Aorta (tissue), 5 donors: ENCODE data around the gene TRPV4. TPM values are rescaled to one million over a fixed set of nuclear protein-coding genes. Genes with fewer than 3 reads are reported as not detected.

Source experiments
- ATAC-seq: fragments of 200-7000 bp; cut with Tn5 transposase; one replicate; pipeline ENCODE4 v1.9.1; 2022; ENCODE audit warnings: moderate library complexity; ENCODE audit not compliant: low FRiP score
- DNase-seq, 2 donors: peaks; one replicate each; pipeline ENCODE4 v3.0.0-alpha.2; 2020
- H3K27ac ChIP-seq, 2 donors: one replicate each; pipeline ENCODE4 v1.5.1; 2013; ENCODE audit warnings: low read length in 2 of 2, mild to moderate bottlenecking in 2 of 2, moderate library complexity in 2 of 2, control low read depth in 1 of 2, inconsistent platforms in 1 of 2, low read depth in 1 of 2
- H3K27me3 ChIP-seq, 2 donors: one replicate each; pipeline ENCODE4 v1.6.1; 2013; ENCODE audit warnings: control low read depth in 1 of 2, low read length in 1 of 2, mild to moderate bottlenecking in 1 of 2, moderate library complexity in 1 of 2; ENCODE audit not compliant: insufficient read depth in 2 of 2, control insufficient read depth in 1 of 2
- H3K36me3 ChIP-seq, 2 donors: one replicate each; pipeline ENCODE4 v1.6.1; 2013; ENCODE audit warnings: control low read depth in 1 of 2, low read length in 1 of 2, mild to moderate bottlenecking in 1 of 2; ENCODE audit not compliant: insufficient read depth in 2 of 2, control insufficient read depth in 1 of 2
- H3K4me1 ChIP-seq, 2 donors: one replicate each; pipeline ENCODE4 v1.6.1; 2013; ENCODE audit warnings: low read length in 2 of 2, control low read depth in 1 of 2, mild to moderate bottlenecking in 1 of 2, moderate library complexity in 1 of 2; ENCODE audit not compliant: insufficient read depth in 2 of 2, control insufficient read depth in 1 of 2
- H3K4me3 ChIP-seq, 2 donors: one replicate each; pipeline ENCODE4 v1.5.1; 2013; ENCODE audit warnings: low read length in 2 of 2, control low read depth in 1 of 2, mild to moderate bottlenecking in 1 of 2
- H3K9me3 ChIP-seq: one replicate; pipeline ENCODE4 v1.6.1; 2013; ENCODE audit warnings: mild to moderate bottlenecking, low read length; ENCODE audit not compliant: control insufficient read depth
- WGBS, 2 donors: extraction: QIAGEN DNeasy Blood & Tissue Kit; methylation state at CpG; one replicate each; pipeline ENCODE4 v1.1.7; 2013; 5-methylcytosine and 5-hydroxymethylcytosine counted together
- intact Hi-C, 2 donors: fragments of 100-400 bp; cut with DNase I; formaldehyde crosslinking; loops; one replicate each; pipeline versions ENCODE4 v1.14.2 to v1.15.0; 2022
- polyA plus RNA-seq, 2 donors: library from polyadenylated mRNA; stranded (reverse); fragments of 200-250 nt; gene quantifications; one replicate each; pipeline ENCODE4 v1.2.3, GENCODE V29; 2013
- total RNA-seq, 2 donors: library from RNA; stranded (reverse); fragmentation: NEBNext Ultra II Directional; extraction: Animal tissue kit (Norgen Biotek cat#: 25700); gene quantifications; one replicate each; pipeline ENCODE4 v1.2.1, GENCODE V29; 2021
- donor health status: healthy with polysubstance abuse.
- donor health status: Bipolar disorder and iron deficiency.
- donor health status: DM: no; HTN: no; CAD: no.
- donor health status: DM: no; HTN: no; CAD: no.
- donor health status: DM: yes; HTN: yes; CAD: no.

TRPV4 gene
- total and polyA plus RNA-seq, 4 donors = 0.08 to 3.9 (median 1.9) TPM

DNA sequence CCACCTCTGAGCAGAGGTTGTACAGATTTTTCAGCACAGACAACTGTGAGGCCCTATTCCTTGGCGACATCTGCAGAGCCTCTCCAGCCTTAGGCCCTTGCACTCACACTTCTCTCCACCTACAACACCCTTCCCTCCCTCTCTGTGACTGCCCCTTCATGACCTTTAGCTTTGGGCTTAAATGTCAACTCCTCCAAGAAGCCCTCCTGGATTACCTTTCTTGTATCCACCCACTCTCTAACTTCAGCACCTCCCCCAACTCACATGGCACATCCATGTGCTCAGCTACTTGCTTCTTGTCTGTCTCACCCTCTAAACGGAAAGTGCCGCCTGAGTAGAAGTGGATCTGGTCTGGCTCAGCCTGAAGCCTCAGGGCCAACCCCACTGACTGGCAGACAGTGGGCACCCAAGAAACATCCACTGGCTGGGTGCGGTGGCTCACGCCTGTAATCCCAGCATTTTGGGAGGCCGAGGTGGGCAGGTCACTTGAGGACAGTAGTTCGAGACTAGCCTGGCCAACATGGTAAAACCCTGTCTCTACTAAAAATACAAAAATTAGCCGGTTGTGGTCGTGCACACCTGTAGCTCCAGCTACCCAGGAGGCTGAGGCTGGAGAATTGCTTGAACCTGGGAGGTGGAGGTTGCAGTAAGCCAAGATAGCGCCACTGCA lies 22.1 kb downstream of the TRPV4 start:
- DNase-seq (no peak), ATAC-seq (no peak)
- Histone ChIP-seq H3K4me3 (no peak overlapping the region), H3K9me3 (no peaks in the 10 kb centered on the region), H3K4me1 (no peaks in the 10 kb centered on the region), H3K27me3 (no peaks in the 10 kb centered on the region), H3K27ac (no peak overlapping the region), H3K36me3 (no peaks in the 10 kb centered on the region)
- intact Hi-C loops = no loop called here
- WGBS, 2 donors = 92% methylated on average over 10 of the region's 10 CpGs

- no peaks in the 10 kb centered on the region for H3K4me1 ChIP-seq
- no peak overlapping the region for H3K4me3 ChIP-seq
- ATAC-seq (no peak), DNase-seq (no peak)
- H3K27ac ChIP-seq = no peak overlapping the region
- intact Hi-C loops = no loop called here
- H3K27me3 ChIP-seq = no peaks in the 10 kb centered on the region
- 95 to 97% methylated on average over 4 of the region's 4 CpGs for WGBS, 2 donors
- H3K9me3 ChIP-seq = no peaks in the 10 kb centered on the region
- no peaks in the 10 kb centered on the region for H3K36me3 ChIP-seq
These were observed 24.1 kb downstream of the TRPV4 start for GRCh38 chr12:109808876-109809646.

- 93 to 94% methylated on average over 12 of the region's 12 CpGs for WGBS, 2 donors
- ATAC-seq = no peak
- H3K27me3 ChIP-seq = no peaks in the 10 kb centered on the region
- no peaks in the 10 kb centered on the region for H3K36me3 ChIP-seq
- no peaks in the 10 kb centered on the region for H3K4me1 ChIP-seq
- intact Hi-C loops = loop anchor here in 1 of 2 donors (1.0 kb wide), 1 partner anchor 72 kb away; the partner anchor contains the start of gene GLTP
- H3K27ac ChIP-seq = no peak overlapping the region
- no peaks in the 10 kb centered on the region for H3K9me3 ChIP-seq
- no peak overlapping the region for H3K4me3 ChIP-seq
- DNase-seq = no peak
These were observed 25.1 kb downstream of the TRPV4 start for GRCh38 chr12:109807954-109808643.

DNA sequence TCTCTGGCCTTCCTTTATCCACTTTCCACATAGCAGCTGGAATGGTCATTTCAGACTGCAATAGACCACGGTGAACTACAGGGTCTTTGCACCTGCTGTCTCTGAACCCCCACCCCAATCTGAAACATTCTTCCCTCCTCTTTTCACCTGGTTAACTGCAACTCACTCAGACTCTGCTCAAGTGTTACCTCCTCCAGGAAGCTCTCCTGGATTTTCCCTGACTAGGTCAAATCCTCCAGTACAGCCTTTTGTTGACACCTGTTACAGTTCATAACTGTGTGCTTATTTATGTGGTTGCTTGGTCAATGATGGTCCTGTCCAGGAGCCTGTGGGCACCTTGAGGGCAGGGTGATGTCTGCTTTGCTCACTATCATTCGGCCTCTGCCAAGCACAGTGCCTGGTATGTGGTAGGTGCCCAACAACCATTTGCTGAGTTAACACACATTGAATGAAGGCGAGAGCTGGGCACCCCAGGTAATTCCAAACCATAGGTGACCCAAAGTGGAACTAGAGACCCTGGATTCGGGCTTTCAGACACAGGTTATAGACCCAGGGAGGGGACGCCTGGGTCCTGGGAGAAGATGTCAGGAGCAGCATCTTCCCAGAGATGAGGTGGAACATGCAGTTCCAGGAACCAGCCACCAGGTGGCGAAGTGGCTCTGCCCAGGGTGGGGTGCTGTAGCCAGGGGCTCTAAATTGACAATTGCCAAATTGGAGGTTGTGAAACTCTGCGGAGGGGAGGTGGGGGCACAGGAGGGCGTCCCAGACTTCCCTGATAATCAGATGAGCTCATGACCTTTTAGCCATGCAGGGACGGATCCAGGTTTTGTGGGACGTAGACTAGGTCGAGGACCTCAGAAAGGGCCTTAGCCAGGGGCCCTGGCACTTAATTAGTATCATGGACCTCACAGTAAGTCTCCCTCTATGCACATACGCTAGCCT lies 28.1 kb downstream of the TRPV4 start:
- H3K27me3 ChIP-seq = no peaks in the 10 kb centered on the region
- ATAC-seq = peak; percentile 84
- DNase-seq = peak; percentile 75 to 91
- no peaks in the 10 kb centered on the region for H3K4me1 ChIP-seq
- WGBS, 2 donors = 32 to 33% methylated on average over 12 of the region's 12 CpGs
- H3K9me3 ChIP-seq = no peaks in the 10 kb centered on the region
- no peak overlapping the region for H3K4me3 ChIP-seq
- intact Hi-C loops = loop anchor here (1.0 to 5.0 kb wide), 3 partner anchors 40 to 75 kb away; partner anchors contain the start of gene GLTP (in 1 of the 2)
- H3K36me3 ChIP-seq = no peaks in the 10 kb centered on the region
- H3K27ac ChIP-seq = no peak overlapping the region

DNA sequence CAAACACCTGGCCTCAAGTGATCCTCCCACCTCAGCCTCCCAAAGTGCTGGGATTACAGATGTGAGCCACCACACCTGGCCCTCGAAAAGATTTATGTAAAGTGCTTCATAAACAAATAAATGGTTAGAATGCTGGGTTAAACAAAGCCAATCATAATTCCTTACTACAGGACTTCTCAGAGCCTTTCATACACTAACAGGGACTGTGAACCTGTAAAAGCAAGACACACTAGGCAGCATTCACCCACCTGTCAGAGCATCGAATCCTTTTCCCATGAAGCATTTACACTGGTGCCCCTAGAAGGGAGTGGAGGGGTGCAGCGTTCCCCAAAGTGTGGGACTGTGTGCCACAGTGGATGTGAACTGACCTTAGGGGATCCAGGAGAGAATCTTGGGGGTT lies 29.5 kb downstream of the TRPV4 start:
- WGBS, 2 donors = 85 to 87% methylated on average over 3 of the region's 3 CpGs
- H3K27me3 ChIP-seq = no peaks in the 10 kb centered on the region
- no peak overlapping the region for H3K4me3 ChIP-seq
- no peaks in the 10 kb centered on the region for H3K4me1 ChIP-seq
- no peaks in the 10 kb centered on the region for H3K36me3 ChIP-seq
- H3K9me3 ChIP-seq = no peaks in the 10 kb centered on the region
- H3K27ac ChIP-seq = no peak overlapping the region
- intact Hi-C loops = loop anchor here (2.0 to 5.0 kb wide), 2 partner anchors 41 to 44 kb away; no protein-coding TSS in a partner anchor
- ATAC-seq = no peak
- DNase-seq = no peak

- ATAC-seq = no peak
These were observed 30.4 kb downstream of the TRPV4 start for GRCh38 chr12:109802828-109803227.

DNA sequence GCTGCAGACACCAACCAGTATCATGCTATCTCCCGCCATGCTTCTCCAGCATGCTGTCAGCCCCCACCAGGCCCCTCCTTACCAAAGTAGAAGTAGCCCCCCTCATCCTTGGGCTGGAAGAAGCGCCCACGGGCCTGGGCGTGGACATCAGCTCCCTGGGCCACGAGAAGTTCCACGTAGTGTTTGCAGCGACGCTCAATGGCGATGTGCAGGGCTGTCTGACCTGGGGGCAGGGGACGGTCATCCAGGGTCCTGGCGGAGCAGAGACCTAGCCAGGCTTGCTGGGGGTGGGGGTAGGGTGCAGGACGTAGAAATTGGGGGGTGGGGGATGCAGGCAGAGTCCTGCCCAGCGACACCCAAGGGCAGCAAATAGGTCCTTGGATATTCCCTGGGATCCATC lies 32.7 kb downstream of the TRPV4 start:
- DNase-seq (no peak), ATAC-seq (no peak)
- no peak overlapping the region for H3K4me3 ChIP-seq
- no peaks in the 10 kb centered on the region for H3K4me1 ChIP-seq
- H3K27me3 ChIP-seq = no peaks in the 10 kb centered on the region
- H3K36me3 ChIP-seq = no peaks in the 10 kb centered on the region
- intact Hi-C loops = loop anchor here in 1 of 2 donors (5.0 kb wide), 1 partner anchor 47 kb away; no protein-coding TSS in a partner anchor
- H3K27ac ChIP-seq = no peak overlapping the region
- H3K9me3 ChIP-seq = no peaks in the 10 kb centered on the region
- WGBS, 2 donors = 90 to 93% methylated on average over 13 of the region's 13 CpGs

More at GRCh38 chr12:109802828-109803227, 30.4 kb downstream of the TRPV4 start:
- intact Hi-C loops = loop anchor here in 1 of 2 donors (5.0 kb wide), 1 partner anchor 44 kb away; no protein-coding TSS in a partner anchor
- Histone ChIP-seq H3K4me1 (no peaks in the 10 kb centered on the region), H3K36me3 (no peaks in the 10 kb centered on the region), H3K4me3 (no peak overlapping the region), H3K27ac (no peak overlapping the region), H3K9me3 (no peaks in the 10 kb centered on the region), H3K27me3 (no peaks in the 10 kb centered on the region)
- DNase-seq = no peak
- 90 to 92% methylated on average over 15 of the region's 15 CpGs for WGBS, 2 donors

- 90% methylated on average over 20 of the region's 20 CpGs for WGBS, 2 donors
- ATAC-seq (no peak), DNase-seq (no peak)
- no peak overlapping the region for H3K27ac ChIP-seq
- H3K4me3 ChIP-seq = no peak overlapping the region
- no peaks in the 10 kb centered on the region for H3K36me3 ChIP-seq
- H3K27me3 ChIP-seq = no peaks in the 10 kb centered on the region
- H3K9me3 ChIP-seq = no peaks in the 10 kb centered on the region
- no peaks in the 10 kb centered on the region for H3K4me1 ChIP-seq
- intact Hi-C loops = no loop called here
These were observed 34.5 kb downstream of the TRPV4 start for GRCh38 chr12:109798691-109799090.
